Pancreas (tissue), 10 donors: ENCODE measurements around the gene CES2. TPM values are rescaled to one million over a fixed set of nuclear protein-coding genes. Genes with fewer than 3 reads are reported as not detected.
A peak's percentile ranks its signal among the peaks of the same experiment; 100 is the strongest.
"Not testable (repeated sequence)": the region's sequence is repeated elsewhere in the genome, so short reads cannot be mapped to it uniquely, and the experiment has no call there.

ENCODE experiments used
- ATAC-seq, 4 donors: fragments of 200-7000 bp; cut with Tn5 transposase; one replicate each; pipeline versions ENCODE4 v1.8.0 to v1.9.1; 2020; ENCODE audit warnings: mild to moderate bottlenecking in 4 of 4, moderate library complexity in 4 of 4
- DNase-seq, 6 donors: peaks; one replicate each; pipeline ENCODE4 v3.0.0-alpha.2; 2020
- FAIRE-seq: peaks from 2 replicates; lab custom pipeline; 2012; peaks lifted over from hg19 to GRCh38; lab: Jason Lieb, UNC
- H3K27ac ChIP-seq, 4 donors: fragments of 200-600 bp; sonication (generic); 1 replicate in 3 of 4; 2 replicates in 1 of 4; pipeline versions ENCODE4 v1.5.0 to v1.8.0; 2020
- H3K27me3 ChIP-seq, 4 donors: fragments of 200-600 bp; one replicate each; pipeline ENCODE4 v1.8.0; 2021
- H3K36me3 ChIP-seq, 3 donors: fragments of 200-600 bp; sonication (generic) in 1 of 3; one replicate each; pipeline versions ENCODE4 v1.5.0 to v1.8.0; 2020 to 2021
- H3K4me1 ChIP-seq, 3 donors: fragments of 200-600 bp; one replicate each; pipeline ENCODE4 v1.8.0; 2021
- H3K4me3 ChIP-seq, 4 donors: fragments of 200-600 bp; sonication (generic) in 2 of 4; one replicate each; pipeline versions ENCODE4 v1.5.0 to v1.8.0; 2020 to 2021
- H3K9me3 ChIP-seq, 4 donors: fragments of 200-600 bp; one replicate each; pipeline ENCODE4 v1.8.0; 2021
- WGBS, 2 donors: extraction: QIAGEN DNeasy Blood & Tissue Kit; methylation state at CpG; one replicate each; pipeline ENCODE4 v1.1.7; 2013; 5-methylcytosine and 5-hydroxymethylcytosine counted together
- intact Hi-C, 3 donors: fragments of 100-400 bp; cut with DNase I; formaldehyde crosslinking; loops; one replicate each; pipeline versions ENCODE4 v1.11.1 to v1.14.2; 2022
- polyA plus RNA-seq, 2 donors: library from polyadenylated mRNA; stranded (reverse); fragments of 200-250 nt; gene quantifications; one replicate each; pipeline ENCODE4 v1.2.3, GENCODE V29; 2013
- total RNA-seq, 6 donors: library from RNA; stranded (reverse); fragmentation: NEBNext Ultra II Directional in 4 of 6; extraction: Animal tissue kit (Norgen Biotek cat#: 25700) in 4 of 6; gene quantifications; one replicate each; pipeline versions ENCODE4 v1.2.1 to v1.2.4, GENCODE V29; 2021 to 2023
- TF ChIP-seq, protein P1 (sequence below), 4 donors: fragments of 200-600 bp; sonication (generic) in 3 of 4; IDR thresholded peaks; one replicate each; pipeline versions ENCODE4 v1.5.0 to v1.8.0; 2021; ENCODE audit warnings: antibody characterized with exemption in 4 of 4
- donor health status: healthy with polysubstance abuse.
- donor health status: DM: no; HTN: no; CAD: no; lungs with moderate emphysema.
- donor health status: DM: no; HTN: no; CAD: no.
- donor health status: control.
- donor health status: control.
- donor health status: Bipolar disorder and iron deficiency.
- donor health status: DM: yes; HTN: yes; CAD: no.
- donor health status: DM: no; HTN: no; CAD: no.
- donor health status: DM: no; HTN: no; CAD: no.
- donor health status: DM: yes; HTN: yes; CAD: no.

Gene CES2
- total and polyA plus RNA-seq, 8 donors, result 14.3 to 23.1 (median 17.3) TPM

DNA sequence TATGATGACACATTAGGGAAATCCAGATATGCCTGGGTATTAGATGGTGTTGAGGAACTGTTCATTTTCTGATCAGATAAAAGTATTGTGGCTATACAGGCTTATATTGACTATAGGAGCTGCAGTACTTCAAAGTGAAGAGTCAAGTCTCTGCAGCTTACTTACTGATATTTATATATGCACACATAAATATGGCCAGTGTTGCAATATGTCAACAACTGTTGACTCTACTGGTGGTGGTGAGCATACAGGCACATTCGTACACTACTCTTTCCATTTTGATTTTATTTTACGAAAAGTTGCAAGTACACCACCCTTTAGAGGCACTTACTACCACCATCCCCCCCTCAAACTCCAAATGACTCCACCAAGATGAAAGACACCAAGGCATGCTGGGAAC, 3.7 kb upstream of the CES2 start:
- no peak for FAIRE-seq
- no peak overlapping the region for H3K4me3 ChIP-seq
- WGBS, 2 donors, result 86 to 93% methylated on average over 2 of the region's 2 CpGs
- H3K9me3 ChIP-seq, result no peaks in the 10 kb centered on the region
- intact Hi-C loops, result no loop called here
- ATAC-seq, result no peak
- no peaks in the 10 kb centered on the region for H3K36me3 ChIP-seq
- no peak overlapping the region for H3K27ac ChIP-seq
- H3K4me1 ChIP-seq, result peaks cover 4 to 20% (median 11%) of the 10 kb centered on the region in 3 donors
- TF ChIP-seq, protein P1, sequence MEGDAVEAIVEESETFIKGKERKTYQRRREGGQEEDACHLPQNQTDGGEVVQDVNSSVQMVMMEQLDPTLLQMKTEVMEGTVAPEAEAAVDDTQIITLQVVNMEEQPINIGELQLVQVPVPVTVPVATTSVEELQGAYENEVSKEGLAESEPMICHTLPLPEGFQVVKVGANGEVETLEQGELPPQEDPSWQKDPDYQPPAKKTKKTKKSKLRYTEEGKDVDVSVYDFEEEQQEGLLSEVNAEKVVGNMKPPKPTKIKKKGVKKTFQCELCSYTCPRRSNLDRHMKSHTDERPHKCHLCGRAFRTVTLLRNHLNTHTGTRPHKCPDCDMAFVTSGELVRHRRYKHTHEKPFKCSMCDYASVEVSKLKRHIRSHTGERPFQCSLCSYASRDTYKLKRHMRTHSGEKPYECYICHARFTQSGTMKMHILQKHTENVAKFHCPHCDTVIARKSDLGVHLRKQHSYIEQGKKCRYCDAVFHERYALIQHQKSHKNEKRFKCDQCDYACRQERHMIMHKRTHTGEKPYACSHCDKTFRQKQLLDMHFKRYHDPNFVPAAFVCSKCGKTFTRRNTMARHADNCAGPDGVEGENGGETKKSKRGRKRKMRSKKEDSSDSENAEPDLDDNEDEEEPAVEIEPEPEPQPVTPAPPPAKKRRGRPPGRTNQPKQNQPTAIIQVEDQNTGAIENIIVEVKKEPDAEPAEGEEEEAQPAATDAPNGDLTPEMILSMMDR (IDR thresholded peaks at IDR 0.05), result no peak
- DNase-seq, result no peak
- no peaks in the 10 kb centered on the region for H3K27me3 ChIP-seq

DNA sequence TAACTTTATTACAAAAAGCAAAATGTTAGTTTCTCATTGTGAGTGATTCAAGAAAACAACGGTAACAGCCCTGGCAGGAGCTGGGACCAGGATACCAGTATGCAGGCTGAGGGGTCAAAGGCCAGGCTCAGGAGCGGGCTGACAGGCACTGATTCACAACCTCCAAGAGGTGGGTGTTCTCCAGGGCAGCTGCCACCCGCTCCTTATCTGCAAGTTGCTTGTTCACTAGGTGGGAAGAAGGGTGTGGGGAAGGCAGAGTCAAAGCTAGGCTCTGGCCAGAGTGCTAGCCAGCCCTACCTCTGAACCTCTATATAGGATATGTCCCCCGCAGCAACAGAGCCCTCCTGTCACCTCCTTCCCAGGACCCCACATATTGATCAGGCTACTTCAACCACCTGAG, 3.2 kb upstream of the CES2 start:
- Histone ChIP-seq H3K4me3 (no peak overlapping the region), H3K36me3 (no peaks in the 10 kb centered on the region), H3K9me3 (no peaks in the 10 kb centered on the region), H3K27ac (no peak overlapping the region), H3K4me1 (peaks cover 4 to 20% (median 11%) of the 10 kb centered on the region in 3 donors), H3K27me3 (no peaks in the 10 kb centered on the region)
- intact Hi-C loops, result no loop called here
- ATAC-seq, result no peak
- TF ChIP-seq, protein P1 (IDR thresholded peaks at IDR 0.05), result no peak
- peak in 1 of 6 donors; percentile 23 for DNase-seq
- no peak for FAIRE-seq
- WGBS, 2 donors, result 74 to 89% methylated on average over 4 of the region's 4 CpGs

GRCh38 chr16:66933776-66934137, 1.6 kb upstream of the CES2 start:
- Histone ChIP-seq H3K27me3 (no peaks in the 10 kb centered on the region), H3K4me1 (peaks cover 4 to 20% (median 11%) of the 10 kb centered on the region in 3 donors), H3K9me3 (no peaks in the 10 kb centered on the region), H3K36me3 (no peaks in the 10 kb centered on the region), H3K4me3 (peak overlapping the region; percentile 94 to 99 (median 98)), H3K27ac (peak overlapping the region; percentile 59 to 85 (median 80))
- ATAC-seq (peak in 3 of 4 donors; percentile 0 to 9 (median 3)), DNase-seq (no peak), FAIRE-seq (no peak)
- intact Hi-C loops, result no loop called here
- TF ChIP-seq, protein P1 (IDR thresholded peaks at IDR 0.05), result no peak
- WGBS, 2 donors, result 1% methylated on average over 12 of the region's 12 CpGs

DNA sequence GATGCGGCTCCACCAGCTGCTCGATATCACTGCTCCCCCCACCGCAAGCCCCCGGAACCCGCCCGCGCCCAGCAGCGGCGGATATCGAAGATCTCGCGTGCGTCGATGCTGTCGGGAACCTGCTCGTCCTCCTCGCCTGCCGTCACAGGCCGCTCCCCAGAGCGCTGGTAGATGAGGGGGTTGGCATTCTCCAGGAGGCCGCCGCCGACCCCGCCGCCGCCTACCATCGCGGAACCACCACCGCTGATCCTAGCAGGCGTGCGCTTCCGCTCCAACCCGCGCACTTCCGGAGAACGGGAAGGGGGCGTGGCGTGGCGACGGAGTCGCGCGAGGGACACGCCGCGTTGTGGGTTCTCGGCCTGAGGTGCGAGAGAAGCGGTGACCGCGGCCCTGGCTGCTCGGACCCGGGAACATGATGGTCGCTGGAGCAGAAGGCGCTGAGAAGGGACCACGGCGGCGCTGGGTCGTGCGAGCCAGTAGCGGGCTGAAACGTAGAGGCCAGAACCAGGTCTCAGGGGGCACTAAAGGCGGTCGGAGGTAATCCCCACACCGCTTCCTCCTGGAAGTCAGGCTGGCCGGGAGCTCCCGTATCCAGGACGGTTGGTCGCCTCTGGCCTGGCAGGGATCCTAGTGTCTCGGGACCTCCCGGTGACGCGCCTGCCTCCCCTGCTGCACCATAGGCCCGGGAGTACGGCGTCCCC, 1.0 kb upstream of the CES2 start, which contains the start of gene CIAO2B:
Gene CIAO2B, minus strand, starts transcription at position 265 of the 701 bp plus-strand sequence. Its CDS starts 38 bp downstream, at position 227.
- DNase-seq, result peak; percentile 81 to 95 (median 90)
- WGBS, 2 donors, result 0 to 1% methylated on average over 74 to 76 of the region's 76 CpGs
- TF ChIP-seq, protein P1 (IDR thresholded peaks at IDR 0.05), result no peak
- peak within 1 kb of the TSS; percentile 59 to 85 (median 80) for H3K27ac ChIP-seq
- H3K4me3 ChIP-seq, result peak within 1 kb of the TSS; percentile 94 to 99 (median 98)
- peaks cover 4 to 20% (median 11%) of the 10 kb centered on the region in 3 donors for H3K4me1 ChIP-seq
- intact Hi-C loops, result no loop called here
- ATAC-seq, result peak; percentile 87 to 95 (median 92)
- H3K9me3 ChIP-seq, result no peaks in the 10 kb centered on the region
- FAIRE-seq, result no peak
- H3K27me3 ChIP-seq, result no peaks in the 10 kb centered on the region
- H3K36me3 ChIP-seq, result no peaks in the 10 kb centered on the region

- Histone ChIP-seq H3K4me1 (peaks cover 4 to 20% (median 11%) of the 10 kb centered on the region in 3 donors), H3K27ac (peak overlapping the region; percentile 59 to 85 (median 80)), H3K4me3 (peak overlapping the region; percentile 94 to 99 (median 98))
- H3K9me3 ChIP-seq, DNase-seq, H3K27me3 ChIP-seq, FAIRE-seq, H3K36me3 ChIP-seq, intact Hi-C loops: not testable (repeated sequence)
- 1% methylated on average over 15 to 21 of the region's 24 CpGs for WGBS, 2 donors
- ATAC-seq, result peak; percentile 1 to 6 (median 4)
Measured at GRCh38 chr16:66934839-66935313, 440 bp upstream of the CES2 start.
